CD4-positive, alpha-beta T cell treated with Interferon gamma for 1 hour (primary cell): ENCODE results near the gene TMX3.

ENCODE experiments used
- DNase-seq: peaks from one replicate; pipeline ENCODE4 v3.0.0-alpha.2; 2020

TMX3 gene

GRCh38 chr18:68714712-68715496, at the start of gene TMX3:
TMX3 (minus strand) TSS chr18:68715108; CDS start chr18:68714981, 127 bp downstream.
- DNase-seq: peak; percentile 90

- no peak for DNase-seq
These were observed 49.1 kb upstream of the TMX3 start for GRCh38 chr18:68764016-68764415.

GRCh38 chr18:68763083-68763482, 48.2 kb upstream of the TMX3 start:
- no peak for DNase-seq

DNA sequence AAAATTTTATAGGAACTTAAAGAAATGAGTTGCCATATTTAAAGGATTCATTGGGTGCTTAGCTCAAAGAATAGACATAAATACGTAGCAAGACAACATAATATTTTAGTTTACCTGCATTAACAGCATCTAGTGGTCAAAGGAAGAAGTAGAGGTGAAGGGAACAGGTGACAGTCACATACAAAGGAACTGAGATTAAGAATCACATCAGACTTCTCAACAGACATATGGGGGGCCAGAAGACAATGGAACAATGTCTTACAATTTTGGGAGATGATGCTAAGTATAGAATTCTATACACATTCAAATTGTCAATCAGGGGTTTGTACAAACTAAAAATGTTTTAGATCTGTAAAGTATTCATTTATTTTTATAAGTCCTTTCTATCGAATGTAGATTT, 44.4 kb upstream of the TMX3 start:
- no peak for DNase-seq

DNA sequence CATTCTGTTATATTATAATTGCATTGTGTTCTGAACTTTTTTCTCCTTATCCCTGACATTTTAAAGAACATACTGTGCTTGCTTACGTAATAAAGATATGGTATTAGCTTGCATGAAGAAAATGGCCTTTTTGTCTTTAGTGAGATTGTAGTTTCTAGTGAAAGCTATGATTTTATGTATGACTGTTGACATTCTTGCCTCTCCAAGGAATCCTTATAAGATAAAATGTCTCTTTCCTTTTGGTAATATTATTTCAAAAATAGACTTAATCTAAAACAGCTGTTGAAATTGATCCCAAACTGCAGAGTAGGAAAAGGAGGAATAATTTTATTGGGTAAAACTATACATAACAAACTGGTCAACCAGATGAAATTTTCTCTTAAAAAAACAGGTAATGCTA, 42.2 kb upstream of the TMX3 start:
- no peak for DNase-seq

DNA sequence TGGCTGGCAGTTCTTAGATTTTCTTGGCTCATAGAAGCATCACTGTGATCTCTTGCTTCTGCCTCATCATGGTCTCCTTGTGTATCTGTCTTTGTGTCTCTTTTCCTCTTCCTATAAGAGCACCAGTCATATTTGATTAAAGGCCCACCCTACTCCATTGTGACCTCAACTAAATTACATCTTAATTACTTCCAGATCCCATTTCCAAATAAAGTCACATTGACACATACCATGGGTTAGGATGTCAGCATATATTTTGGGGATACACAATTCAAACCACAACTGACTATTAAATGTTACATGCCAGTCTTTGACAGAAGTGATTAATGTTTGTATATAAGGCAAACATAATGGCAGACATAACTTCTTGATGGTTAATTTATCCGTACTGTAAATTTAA, 27.3 kb upstream of the TMX3 start:
- no peak for DNase-seq

- no peak for DNase-seq
These were observed 26.1 kb upstream of the TMX3 start for GRCh38 chr18:68740966-68741365.

- DNase-seq: no peak
These were observed 24.6 kb upstream of the TMX3 start for GRCh38 chr18:68739462-68739861.

- DNase-seq: no peak
These were observed 23.7 kb upstream of the TMX3 start for GRCh38 chr18:68738564-68738963.

DNA sequence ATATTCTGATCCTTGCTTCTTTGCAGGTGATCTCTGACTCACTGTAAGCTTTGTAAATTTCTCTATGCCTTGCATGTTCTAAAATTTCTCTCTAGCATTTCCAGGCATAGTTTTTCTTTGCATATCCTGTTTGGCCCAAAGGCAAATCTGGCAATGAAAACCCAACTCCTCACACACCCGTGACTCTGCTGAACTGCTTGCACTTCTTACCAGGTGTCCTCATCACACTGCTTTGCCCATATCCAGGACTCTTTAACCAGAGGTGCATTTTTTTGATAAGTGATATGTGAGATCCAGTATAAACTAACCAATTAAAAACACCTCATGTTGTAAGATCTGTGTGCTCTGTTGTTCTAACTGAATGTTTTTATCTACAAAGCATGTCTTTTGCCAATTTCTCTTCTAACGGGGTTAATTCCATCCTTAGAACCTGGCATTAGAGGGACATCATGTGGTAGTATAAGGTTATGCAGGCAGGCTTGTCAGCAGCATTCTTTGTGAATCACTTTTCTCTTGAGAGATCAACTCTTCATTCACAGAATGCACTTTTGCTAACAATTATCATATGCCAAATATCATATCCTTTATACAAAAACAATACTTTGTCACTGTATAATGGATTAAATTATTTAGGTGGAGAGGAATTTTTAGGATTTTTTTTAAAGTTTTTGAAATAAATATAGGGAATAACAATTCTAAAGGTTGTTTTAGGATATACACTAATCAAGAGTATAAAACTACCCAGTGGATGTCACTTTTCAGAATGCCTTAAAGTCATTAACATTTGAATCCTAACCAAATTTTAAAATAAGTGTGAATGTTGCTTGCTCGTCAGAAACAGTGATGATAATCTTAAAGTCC, 20.8 kb upstream of the TMX3 start:
- DNase-seq: no peak

- DNase-seq: no peak
These were observed 19.4 kb upstream of the TMX3 start for GRCh38 chr18:68734308-68734707.

- no peak for DNase-seq
These were observed 18.8 kb upstream of the TMX3 start for GRCh38 chr18:68733707-68734106.

- no peak for DNase-seq
These were observed 13.3 kb upstream of the TMX3 start for GRCh38 chr18:68728081-68728700.

DNA sequence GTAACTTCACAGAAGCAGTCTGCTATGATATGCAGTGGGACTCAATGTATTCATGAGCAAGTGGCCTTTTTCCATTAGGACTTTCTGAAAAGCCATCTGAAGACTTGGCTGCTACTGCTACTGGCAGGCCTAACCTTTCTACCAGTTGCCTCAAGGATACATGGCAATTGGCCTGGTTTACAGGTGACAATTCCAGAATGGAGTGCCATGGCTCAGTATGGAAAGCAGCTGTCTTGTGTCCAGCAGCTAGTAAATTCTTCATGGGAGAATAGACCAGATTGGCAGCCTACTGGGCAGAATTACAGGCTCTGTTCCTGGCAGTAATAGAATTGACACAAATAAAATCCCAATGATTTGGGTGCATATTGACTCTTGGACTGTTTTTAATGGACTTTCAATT, 12.6 kb upstream of the TMX3 start:
- DNase-seq: no peak

DNA sequence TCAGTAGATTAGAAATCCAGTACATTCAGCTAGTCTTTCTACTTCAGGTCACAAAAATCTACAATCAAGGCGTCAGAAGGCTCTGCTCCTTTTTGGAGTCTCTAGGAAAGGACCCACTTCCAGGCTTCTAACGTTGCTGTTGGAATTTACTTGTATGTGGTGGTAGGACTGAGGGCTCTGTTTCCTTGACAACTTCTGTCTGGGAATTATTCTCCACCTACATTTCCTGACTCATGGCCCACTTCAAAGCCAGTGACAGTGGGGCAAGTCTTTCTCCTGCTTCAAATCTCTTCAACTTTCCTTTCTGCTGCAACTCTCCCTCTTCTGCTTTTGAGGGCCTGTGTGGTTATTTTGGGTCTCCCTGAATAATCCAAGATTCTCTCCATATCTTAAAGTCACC, 10.4 kb upstream of the TMX3 start:
- DNase-seq: no peak

DNA sequence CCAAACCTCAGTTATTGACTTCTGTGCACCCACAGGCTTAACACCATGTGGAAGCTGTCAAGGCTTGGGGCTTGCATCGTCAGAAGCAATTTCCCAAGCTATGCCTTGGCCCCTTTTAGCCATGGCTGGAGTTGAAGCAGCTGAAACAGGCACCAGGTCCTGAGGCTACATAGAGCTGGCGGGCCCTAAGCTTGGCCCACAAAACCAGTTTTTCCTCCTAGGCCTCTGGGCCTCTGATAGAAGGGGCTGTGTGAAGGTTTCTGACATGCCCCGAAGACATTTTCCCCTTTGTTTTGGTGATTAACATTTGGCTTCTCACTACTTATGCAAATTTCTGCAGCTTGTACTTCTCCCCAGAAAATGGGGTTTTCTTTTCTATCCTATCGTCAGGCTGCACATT, 9.1 kb upstream of the TMX3 start:
- no peak for DNase-seq

- no peak for DNase-seq
These were observed 8.6 kb upstream of the TMX3 start for GRCh38 chr18:68723539-68723938.

DNA sequence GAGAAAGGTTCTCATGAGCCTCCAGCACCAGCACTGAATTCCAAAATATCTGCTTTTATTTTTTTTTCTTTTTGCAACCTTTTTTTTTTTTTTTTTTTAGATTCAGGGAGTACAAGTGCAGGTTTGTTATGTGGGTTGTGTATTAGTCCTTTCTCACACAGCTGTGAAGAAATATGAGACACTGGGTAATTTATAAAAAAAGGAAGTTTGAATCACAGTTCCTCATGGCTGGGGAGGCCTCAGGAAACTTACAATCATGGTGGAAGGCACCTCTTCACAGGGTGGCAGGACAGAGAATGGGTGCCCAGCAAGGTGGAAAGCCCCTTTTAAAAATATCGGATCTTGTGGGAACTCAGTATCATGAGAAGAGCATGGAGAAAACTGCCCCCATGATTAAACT, 7.9 kb upstream of the TMX3 start:
- DNase-seq: no peak

DNA sequence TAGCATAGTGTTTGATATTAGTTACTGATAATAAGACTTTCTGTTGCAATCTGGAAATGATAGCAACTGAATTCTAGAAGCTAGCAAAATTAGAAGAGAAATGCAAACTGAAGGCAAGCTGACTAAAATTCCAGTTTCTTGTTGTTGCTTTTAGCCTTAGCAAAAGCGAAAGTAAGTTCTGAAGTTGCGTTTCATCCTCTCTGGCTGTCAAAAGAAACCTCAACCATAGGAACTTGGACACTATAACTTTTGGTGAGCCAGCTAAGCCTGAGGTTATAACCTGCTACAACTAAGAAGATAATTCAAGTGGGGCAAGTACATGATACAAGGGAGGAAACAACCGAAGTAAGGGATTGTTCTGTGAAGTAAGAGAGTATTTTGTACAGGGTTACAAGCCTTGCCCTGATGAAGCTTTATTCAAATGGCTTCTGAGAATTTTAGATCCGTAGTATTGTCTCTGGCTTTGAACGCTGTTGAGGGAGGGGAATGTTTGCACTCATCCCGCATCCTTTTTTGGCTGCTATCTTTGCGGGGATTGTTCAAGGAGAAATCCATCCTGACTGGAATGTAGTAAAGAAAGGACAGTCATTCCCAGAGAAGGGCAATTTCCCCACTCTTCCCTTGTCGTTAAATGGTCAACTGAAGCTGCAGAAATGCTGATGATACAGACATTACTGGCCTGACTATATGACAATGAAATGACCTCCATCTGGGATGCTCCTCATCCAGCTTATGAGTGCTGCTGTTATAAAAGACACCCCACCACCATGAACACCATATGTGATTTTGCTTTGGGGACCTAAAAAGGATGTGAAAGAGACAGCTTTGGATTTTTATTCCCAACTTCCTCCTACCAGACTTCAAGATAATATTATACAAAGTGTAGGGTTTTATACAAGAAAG, 7.0 kb upstream of the TMX3 start:
- DNase-seq: no peak

DNA sequence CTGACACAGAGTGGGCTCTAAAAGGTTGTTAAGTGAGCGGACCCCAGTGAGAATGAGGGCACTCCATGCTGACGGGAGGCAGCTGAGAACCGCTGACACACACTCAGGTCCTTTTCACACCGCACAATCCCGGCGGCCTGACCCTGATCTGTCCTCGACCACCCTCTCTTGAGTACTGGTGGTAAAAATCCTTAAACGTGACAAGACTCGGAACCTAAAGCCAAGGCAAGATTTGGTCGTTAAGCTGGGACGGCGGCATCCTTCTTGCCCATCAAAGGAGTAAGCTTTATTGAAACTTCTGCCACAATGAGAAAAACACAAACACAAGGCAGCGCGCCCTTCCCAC, 569 bp downstream of the TMX3 start:
- no peak for DNase-seq

DNA sequence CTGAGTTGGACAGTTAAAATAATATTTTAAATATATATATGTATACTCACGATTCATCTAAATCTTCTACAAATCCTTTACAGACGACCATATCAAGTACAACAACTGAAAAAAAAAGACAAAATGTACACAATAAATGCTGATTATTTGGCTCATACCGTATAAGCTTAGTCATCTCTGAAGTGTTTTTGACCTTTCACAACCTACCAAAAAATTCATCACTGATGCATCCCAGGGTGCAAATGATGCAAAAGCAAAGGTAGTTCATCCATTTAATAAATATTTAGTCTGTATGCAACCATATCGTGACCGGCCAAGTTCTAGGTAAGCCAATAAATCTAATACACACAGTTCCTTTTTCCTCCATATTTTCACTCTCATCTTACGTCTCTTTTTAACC, 1.1 kb downstream of the TMX3 start:
- no peak for DNase-seq

DNA sequence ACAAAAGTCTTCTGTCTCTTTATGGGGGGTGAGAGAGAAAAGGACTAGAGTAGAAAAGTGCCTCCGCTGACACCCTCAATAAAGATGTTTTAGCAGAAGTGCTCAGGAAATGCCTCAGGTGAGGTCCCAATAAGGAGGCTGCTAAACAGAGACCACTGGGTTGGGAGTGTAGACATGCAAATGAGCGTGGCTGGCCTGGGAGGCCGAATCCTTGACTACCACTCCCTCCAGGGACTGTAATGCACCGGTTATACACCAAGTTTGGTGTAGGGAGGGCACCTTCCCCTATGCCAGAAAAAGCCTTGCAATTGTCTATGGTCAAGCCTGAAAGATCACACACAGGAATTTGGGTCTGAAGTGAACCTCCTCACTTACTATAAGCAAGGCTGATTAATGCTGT, 1.8 kb downstream of the TMX3 start:
- DNase-seq: no peak

DNA sequence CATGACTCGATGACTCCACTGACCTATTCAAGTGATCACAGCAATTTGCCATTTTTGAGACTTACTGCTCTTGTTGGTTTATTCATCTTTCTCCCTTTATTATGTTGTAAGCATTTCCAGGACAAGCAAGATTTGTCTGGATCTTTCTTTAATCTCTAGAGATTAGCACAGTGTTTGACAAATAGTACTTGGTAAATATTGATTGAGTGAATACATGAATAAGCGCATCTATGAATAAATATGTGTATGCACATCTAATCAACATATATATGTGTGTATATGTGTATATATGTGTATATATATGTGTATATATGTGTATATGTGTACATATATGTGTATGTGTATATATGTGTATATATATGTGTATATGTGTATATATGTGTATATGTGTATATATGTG, 7.3 kb downstream of the TMX3 start:
- DNase-seq: no peak
